DOHH2 (cell line): ENCODE results near the gene HDHD5.

Source experiments
- CTCF ChIP-seq: fragments of 200-600 bp; sonication (generic); IDR thresholded peaks from one replicate; pipeline ENCODE4 v1.5.1; 2014; ENCODE audit warnings: antibody characterized with exemption, mild to moderate bottlenecking, low read depth, low read length; ENCODE audit not compliant: poor library complexity, severe bottlenecking
- EZH2phosphoT487 ChIP-seq: fragments of 200-600 bp; sonication (generic); IDR thresholded peaks from 2 replicates; pipeline ENCODE4 v1.6.1; 2017; ENCODE audit warnings: borderline replicate concordance, mild to moderate bottlenecking, antibody characterized with exemption, low read length, moderate library complexity, mixed read lengths

GRCh38 chr22:17118342-17118741 is 40.7 kb downstream of the HDHD5 start:
- no peak for TF ChIP-seq CTCF
- no peak for TF ChIP-seq EZH2phosphoT487
